NOMO-1 treated with DMSO at 0.1 percent for 48 hours (cell line): ENCODE results near the gene DCUN1D1.
"Not testable (repeated sequence)": the region's sequence is repeated elsewhere in the genome, so short reads cannot be mapped to it uniquely, and the experiment has no call there.

Experiments used
- DNase-seq: peaks from one replicate; lab custom pipeline; 2025; ENCODE audit not compliant: unreplicated experiment; lab: John Stamatoyannopoulos, UW

Gene DCUN1D1

DNA sequence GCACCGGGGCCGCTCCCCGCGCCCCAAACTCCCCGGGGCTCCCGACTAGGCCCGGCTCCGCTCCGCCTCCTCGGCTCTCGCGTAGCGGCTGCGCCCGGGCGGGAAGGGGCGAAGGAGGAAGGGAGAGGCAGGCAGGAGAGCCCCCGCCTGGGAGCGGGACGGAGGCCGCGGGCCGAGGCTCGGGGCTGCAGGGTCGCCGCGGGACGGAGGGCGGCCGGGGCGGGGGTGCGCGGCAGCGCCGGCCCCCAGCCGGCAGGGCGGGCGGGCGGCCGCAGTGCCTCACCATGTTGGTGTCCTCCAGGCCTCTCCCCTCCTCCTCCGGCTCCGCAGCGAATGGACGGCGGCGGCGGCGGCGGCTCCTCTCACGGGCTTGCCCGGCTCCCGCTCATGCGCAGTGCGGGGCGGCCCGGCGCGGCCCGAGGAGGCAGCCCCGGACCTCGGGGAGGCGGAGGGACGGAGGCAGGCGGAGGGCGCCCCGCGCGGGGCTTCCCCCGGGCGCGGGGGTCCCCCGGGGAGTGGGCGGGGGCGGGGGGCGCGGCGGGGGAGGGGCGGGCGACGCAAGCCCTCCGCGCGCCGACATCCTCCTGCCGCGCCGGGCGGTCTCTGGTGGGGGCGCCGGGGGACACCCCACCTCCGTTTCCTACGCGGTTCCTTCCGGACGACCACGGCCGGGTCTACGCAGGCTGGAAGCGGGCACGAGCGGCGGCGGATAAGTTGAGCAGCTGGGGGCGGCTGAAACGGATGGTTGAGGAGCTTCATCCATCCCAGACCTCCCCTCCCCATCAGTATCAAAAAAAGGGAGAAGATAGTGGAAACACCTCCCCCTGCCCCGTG, at the start of gene DCUN1D1:
Gene DCUN1D1, minus strand, starts transcription at position 335 of the 834 bp plus-strand sequence. Its CDS starts 49 bp downstream, at position 286.
- DNase-seq = peak; percentile 88

DNA sequence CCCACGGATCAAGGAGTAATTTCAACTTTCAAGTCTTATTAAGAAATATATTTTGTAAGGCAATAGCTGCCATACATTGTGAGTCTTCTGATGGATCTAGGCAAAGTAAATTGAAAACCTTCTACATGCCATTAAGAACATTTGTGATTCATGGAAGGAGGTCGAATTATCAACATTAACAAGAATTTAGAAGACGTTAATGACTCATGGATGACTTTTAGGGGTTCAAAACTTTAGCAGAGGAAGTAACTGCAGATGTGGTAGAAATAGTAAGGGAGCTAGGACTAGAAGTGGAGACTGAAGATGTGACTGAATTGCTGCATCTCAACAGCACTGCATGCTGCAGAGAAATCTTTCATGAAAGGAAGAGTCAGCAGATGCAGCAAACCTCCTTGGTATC, 48.1 kb upstream of the DCUN1D1 start:
- no peak for DNase-seq

DNA sequence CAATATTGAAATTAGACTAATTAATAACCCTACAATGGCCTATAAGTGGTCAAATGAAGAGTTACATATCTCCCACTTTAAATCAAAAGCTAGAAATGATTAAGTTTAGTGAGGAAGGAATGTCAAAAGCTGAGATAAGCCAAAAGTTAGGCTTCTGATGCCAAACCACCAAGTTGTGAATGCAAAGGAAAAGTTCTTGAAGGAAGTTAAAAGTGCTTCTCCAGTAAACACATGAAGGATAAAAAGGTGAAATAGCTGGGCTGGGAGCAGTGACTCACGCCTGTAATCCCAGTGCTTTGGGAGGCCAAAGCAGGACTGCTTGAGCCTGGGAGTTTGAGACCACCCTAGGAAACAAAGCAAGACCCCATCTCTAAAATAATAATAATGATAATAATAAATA, 46.9 kb upstream of the DCUN1D1 start:
- no peak for DNase-seq

DNA sequence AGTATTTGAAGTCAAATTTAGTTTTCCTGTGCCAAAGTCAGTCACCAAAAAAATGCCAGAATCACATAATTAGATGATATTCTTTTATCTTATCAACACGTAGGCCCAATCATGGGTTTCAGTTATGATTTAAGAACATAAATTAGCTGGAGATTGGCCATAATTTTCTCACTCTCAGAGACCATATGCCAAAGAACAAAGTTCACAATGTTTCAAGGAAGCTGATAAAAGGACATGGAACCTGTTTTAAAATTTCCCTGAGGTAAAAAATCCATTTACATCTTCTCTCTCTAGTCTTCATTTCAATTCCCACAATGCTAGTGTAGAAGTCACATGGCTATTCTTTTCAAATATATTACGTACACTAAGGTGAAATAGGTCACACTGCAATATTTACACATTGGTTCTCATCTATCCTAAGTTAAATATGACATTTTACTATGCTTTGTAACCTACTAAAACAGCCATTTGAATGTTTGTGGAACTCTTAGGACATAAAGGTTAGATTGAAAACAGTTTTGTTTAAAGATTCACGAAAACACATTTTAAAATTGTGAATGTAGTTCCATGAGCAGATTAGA, 42.7 kb upstream of the DCUN1D1 start:
- no peak for DNase-seq

DNA sequence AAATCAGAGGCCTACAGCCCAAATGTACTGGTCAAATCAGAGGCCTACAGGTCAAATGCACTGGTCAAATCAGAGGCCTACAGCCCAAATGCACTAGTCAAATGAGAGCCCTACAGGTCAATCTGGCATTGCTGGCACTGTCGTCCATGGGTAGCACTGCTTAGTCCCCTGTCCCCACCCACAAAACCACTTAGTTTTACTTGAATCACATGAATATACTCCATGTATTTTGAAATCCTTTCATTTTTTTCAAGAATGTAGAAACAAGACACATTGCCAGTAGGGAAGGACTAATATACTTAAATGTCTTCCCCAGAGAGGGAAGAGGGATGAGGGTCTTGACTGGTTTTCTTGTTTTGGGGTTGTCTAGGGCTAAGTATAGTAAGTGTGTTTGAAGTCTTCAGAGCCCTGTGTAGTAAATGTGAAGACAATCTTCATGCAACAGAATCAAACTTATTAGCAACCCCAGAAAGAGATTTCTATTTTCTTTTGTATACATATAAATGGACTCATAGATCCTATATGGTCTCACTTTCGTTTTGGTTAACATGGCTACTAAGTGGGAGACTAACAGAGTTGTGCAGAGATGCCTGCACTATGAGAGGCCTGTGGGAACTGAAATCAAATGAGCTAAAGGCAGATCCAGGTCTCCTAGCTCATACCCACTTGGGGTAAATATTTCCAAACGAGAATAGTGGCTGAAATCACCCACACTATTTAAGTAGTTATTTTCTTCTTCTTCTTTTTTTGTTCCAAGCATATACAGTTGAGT, 38.3 kb upstream of the DCUN1D1 start:
- DNase-seq = no peak

DNA sequence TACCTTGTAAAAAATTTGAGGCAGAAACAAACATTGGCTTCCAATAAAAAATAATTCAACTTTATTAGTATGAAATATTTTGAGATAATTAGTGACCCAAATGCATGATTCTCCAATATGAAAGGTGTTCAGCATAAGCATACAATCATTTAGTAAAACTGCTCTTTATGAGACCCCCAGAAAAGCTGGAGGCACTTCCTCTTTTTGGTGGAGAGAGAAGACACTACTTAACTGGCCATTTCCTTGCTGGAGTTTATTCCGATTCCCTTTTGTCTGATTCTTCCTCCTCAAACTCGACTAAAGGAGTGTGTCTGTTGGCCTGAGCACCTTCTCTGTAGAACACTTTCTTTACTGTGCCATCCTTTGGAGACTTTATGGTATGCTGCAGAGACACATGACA, 34.8 kb upstream of the DCUN1D1 start:
- no peak for DNase-seq

DNA sequence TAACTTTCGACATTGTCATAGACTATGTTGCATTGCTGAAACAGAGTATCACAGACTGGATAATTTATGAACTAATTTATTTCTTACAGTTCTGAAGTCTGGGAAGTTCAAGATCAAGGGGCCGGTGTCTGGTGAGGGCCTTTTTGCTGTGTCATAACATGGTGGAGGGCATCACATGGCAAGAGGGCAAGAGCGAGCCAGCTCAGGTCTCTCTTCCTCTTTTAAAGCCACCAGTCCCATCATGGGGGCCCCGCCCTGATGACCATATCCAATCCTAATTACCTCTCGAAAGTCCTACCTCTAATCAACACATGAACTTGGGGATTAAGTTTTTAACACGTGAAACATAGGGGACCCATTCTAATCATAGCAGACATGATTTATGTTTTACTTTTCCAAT, 33.5 kb upstream of the DCUN1D1 start:
- peak; percentile 37 for DNase-seq

DNA sequence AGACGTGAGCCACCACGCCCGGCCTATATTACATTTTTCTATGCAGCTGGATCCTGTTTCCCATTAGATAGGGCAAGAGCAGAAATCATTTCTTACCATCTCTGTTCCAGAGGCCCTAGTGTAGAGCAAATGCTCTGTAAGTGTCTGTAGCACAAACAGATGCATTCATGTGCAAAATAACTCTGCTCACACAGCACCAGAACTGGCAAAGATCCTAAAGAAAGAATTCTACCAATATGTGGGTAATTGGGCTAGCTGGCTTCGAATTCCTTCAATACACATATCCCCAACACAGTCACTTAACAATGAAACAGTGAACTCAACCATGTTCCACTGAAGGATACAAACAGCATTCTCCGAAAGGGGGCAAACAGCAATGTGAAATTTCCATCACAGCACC, 32.7 kb upstream of the DCUN1D1 start:
- no peak for DNase-seq

DNA sequence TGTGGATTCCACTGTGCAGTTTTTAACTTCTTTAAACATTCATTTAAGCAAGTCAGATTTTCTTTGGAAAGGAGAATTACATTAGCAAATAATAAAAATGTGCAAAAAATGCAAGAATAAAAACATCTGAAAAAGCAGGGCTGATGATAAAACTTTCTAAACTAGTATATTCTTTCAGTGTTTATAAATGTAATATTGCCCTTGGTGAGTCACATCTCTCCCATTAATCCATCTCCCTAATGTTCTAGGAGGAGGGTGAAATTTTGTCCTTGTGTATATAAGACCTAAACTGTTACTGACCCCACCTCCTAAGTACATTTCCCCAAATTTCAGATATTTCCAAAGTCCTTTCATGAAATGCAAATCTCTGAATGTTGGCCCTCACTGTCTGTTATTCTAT, 28.5 kb upstream of the DCUN1D1 start:
- no peak for DNase-seq

DNA sequence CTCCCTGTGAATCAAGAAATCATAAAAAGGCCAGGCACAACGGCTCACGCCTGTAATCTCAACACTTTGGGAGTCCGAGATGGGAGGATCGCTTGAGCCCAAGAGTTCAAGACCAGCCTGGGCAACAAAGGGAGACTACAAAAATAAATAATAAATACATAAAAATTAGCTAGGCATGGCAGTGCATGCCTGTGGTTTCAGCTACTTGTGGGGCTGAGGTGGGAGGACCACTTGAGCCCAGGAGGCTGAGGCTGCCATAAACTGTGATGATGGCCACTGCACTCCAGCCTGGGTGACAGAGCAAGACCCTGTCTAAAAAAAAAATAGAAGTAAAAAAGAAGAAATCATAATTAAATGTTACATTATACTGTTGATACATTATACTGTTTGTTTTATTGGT, 28.0 kb upstream of the DCUN1D1 start:
- no peak for DNase-seq

DNA sequence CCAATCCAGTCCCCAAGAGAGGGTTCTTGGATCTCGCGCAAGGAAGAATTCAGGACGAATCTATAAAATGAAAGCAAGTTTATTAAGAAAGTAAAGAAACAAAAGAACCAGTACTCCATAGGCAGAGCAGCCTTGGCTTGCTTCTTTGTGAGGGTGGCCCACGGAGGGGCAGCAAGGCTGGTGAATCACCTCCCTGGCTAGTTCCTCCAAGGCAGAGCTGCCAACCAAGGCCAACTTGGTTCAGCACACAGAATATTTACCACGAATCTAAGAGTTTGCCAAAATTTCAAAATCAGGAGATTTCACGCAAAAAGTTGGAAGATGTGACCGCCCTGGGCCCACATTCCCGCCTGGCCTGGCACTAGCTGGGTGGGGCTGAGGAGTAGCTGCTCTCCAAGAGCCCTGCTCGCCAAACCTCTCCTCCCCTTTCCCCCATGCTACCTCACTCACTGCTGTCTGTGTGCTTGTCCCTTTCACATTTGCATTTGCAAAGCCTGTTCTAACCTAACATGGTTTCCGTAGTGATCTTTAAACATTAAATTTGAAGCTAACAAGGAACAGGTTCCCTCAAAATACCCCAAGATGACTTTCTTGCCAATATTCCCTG, 26.2 kb upstream of the DCUN1D1 start:
- DNase-seq = no peak

DNA sequence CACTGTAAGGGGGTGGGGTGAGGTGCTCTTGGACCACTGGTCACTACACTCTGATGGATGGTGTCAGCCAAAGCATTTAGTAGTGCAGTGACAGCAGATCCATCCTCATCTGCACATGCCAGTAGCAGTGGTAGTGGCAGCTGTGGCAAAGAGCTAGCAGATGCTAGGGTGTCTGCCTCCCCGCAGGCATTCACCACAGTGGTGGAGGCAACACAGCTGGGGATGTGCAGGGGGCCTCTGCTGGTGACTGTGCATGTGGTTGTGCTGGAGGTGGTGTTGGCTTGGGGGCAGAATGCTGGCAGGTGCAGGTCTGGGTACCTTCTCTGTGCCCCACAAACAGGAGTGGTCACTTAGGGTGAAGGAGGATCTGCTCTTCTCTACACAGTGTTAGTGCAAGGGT, 19.4 kb upstream of the DCUN1D1 start:
- DNase-seq = no peak

DNA sequence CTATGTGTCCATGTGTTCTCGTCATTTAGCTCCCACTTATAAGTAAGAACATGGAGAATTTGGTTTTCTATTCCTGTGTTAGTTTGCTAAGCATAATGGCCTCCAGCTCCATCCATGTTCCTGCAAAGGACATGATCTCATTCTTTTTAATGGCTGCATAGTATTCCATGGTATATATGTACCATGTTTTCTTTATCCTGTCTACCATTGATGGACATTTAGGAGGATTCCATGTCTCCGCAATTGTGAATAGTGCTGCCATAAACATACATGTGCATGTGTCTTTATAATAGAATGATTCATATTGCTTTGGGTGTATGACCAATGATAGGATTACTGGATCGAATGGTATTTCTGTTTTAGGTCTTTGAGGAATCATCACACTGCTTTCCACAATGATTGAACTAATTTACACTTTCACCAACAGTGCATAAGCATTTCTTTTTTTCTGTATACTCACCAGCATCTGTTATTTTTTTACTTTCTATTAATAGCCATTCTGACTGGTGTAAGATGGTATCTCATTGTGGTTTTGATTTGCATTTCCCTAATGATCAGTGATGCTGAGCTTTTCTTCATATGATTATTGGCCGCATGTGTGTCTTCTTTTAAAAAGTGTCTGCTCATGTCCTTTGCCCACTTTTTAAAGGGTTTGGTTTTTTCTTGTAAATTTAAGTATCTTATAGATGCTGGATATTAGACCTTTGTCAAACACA, 13.3 kb upstream of the DCUN1D1 start:
- DNase-seq = not testable (repeated sequence)

DNA sequence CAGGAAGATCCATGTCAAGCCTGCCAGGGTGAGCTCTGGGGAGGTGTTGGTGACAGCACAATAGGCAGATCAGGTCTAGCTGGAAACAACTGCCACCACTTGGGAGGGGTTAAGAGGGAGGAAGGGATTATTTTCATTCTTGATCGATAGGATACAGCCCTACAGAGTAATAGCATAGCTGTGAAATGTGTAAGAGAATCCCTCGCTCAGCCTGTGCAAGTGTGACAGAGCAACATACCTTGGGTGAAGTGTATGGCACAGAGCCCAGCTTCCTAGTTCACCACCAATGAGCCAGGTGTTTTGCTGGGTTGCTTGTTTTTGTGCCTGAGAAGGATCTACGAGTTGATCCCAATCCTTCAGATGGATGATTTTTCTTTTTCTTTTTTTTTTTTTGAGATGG, 9.2 kb upstream of the DCUN1D1 start:
- no peak for DNase-seq

DNA sequence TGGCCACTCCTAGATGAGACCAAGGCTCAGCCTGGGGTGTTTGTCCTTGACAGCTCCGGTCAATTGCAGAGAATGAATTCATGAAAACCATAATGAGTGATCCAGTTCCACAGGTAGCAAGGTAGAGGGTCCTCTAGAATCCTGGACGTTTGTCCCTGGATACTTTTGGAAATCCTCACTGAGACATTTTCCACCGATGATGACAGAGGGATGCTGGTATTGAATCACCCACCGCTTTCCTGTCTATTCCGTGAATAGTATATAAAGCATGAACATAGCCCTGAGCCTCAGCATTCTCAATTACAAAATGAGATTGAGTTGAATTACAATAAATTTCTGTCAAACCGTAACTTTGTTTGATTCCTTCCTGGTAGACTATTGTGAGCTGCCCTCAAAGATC, 5.7 kb upstream of the DCUN1D1 start:
- no peak for DNase-seq

DNA sequence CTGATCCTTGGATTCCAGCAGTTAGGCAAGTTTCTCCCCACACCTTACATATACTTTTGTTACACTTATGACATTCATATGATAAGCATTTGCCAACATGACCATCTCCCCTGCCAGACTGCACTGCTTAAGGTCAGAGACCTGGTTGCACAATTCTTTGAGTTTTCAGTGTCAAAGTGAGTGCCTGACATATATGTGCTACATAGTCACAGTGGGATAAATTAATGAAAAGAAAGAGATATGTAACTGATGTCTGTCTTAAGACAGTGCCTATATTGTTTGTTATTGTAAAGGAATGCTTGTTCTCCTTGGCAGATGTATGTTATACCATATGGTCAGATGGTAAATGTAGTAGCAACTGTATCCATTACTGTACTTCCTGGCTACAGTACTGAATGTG, 3.5 kb upstream of the DCUN1D1 start:
- no peak for DNase-seq

DNA sequence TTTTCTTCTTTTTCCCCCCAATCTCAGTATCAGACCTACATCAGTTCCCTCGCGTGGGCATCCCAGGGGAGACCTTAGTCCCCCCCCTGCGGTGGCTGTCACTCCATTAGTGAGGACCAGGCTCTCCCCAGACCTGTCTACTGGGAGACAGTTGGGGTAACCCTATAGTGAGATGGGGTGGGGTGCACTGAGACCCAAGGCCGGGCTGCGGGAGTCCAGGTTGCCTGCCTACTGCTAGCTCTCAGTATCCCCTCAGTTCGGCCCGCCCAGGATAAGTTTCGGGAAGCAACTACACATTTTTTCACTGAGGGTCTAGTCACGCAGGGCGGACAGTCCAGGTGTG, 671 bp upstream of the DCUN1D1 start:
- no peak for DNase-seq

DNA sequence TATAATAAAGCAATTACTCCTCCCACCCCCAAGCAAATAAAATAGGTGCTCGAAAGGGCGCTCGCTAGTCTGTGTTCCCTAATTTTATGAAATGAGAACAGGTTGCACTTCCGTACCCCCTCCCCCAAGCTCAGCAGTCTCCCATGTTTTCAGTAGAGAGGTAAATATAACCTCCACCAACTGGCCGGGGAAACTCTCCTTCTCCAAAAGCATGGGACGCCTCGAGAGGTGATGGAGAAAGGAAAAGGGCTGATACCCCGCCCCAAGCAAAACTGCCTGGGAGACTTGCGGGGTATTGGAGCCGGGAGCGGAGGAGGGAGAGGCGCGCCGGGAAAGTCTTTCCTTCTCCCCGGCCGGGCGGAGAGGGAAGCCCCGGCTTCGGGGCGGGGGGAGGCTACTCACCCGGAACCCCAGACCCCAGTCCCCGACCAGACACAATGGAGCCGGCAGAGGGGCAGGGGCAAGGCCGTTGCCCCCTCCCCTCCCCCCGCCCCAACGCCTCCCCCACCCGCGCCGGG, 605 bp downstream of the DCUN1D1 start:
- peak; percentile 63 for DNase-seq

DNA sequence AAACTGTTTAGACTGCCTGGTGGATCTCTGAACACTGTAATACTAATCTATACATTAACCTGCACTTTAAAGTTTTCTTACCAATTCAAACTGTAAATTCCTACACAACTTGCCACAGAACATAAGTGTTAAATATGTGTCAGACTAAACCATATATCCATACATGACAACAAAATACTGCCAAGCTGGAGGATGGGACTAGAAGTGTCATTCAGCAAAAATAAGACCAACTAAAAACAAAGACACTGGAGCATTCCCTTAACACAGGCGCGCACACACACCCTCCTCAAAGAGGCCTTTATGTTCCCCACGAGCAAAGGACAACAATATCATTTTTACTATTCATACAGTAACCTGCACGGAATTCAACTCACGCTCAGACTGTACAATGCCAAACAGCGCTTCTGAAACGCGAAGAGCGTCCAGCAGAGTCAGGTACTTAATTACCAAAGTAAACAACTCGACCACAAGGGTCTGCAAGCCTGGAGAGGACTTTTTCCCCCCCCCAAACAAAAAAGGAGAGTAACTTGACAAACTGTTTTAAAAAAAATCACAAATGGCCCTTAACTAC, 1.1 kb downstream of the DCUN1D1 start:
- peak; percentile 56 for DNase-seq

DNA sequence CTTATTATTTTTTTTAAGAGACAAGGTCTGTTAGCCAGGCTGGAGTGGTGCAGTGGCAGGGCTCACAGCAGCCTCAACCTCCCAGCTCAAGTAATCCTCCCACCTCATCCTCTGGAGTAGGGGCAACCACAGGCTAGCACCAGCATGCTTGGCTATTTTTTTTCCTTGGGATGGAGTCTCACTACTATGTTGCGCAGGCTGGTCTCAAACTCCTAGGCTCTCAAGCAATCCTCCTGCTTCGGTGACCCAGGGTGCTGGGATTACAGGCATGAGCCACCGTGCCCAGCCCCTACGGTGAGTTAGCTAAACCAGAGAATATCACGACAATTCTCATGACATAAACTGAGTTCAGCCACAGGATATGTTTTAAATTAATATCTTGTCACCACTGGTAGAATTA, 2.0 kb downstream of the DCUN1D1 start:
- no peak for DNase-seq

DNA sequence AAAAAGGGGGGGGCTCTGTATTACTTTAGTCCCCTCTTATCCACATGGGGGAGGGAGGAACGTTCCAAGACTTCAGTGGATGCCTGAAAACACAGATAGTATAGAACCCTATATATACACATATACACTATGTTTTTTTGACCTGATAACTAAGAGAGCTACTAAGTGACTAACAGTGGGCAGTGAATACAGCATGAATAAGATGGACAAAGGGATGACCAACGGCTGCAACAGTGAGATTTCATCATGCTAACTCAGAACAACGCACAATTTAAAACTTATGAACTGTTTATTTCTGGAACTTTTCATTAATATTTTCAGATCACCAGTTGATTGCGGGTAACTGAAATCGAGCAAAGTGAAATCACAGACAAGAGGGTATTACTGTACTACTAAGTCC, 7.3 kb downstream of the DCUN1D1 start:
- no peak for DNase-seq
